H1 (cell line): ENCODE measurements around the gene APBA2. TPM values are rescaled to one million over a fixed set of nuclear protein-coding genes. Genes with fewer than 3 reads are reported as not detected.

Experiments used
- CBX5 ChIP-seq: fragments of 300-800, 300-1000 bp; sonication (generic); IDR thresholded peaks from 2 replicates; pipeline ENCODE4 v1.7.1; 2016; ENCODE audit warnings: antibody characterized with exemption, low read length, low read depth
- GABPA ChIP-seq: IDR thresholded peaks from 2 replicates; pipeline ENCODE4 v1.6.1; 2011; ENCODE audit warnings: mild to moderate bottlenecking, low read length, moderate library complexity, borderline replicate concordance; ENCODE audit not compliant: insufficient read depth
- SP4 ChIP-seq: IDR thresholded peaks from 2 replicates; pipeline ENCODE4 v1.6.1; 2012; ENCODE audit warnings: low read length, inconsistent platforms
- ZNF274 ChIP-seq: IDR thresholded peaks from 2 replicates; pipeline ENCODE4 v1.7.0; 2012; ENCODE audit warnings: low read length, borderline replicate concordance; ENCODE audit errors: extremely low read depth
- polyA plus RNA-seq, 7 experiments: library from polyadenylated mRNA; depleted of rRNA in 3 of 7; stranded (reverse) in 5 of 7; unstranded in 2 of 7; fragments of >200 nt in 5 of 7; fragments of 200-250 nt in 2 of 7; gene quantifications; 1 replicate in 5 of 7; 2 replicates in 1 of 7; 4 replicates in 1 of 7; pipeline versions ENCODE4 v1.2.1 to v1.2.3, GENCODE V29; 2011 to 2013; ENCODE audit warnings: missing spikeins in 2 of 7, mixed read lengths in 2 of 7
- total RNA-seq: library from RNA; stranded (reverse); fragmentation: NEBNext Ultra II Directional; extraction: Animal tissue kit (Norgen Biotek cat#: 25700); gene quantifications from 2 replicates; pipeline ENCODE4 v1.2.1, GENCODE V29; 2021

The APBA2 gene
- total and polyA plus RNA-seq, 2 of the 8 experiments (the other 6 are each of a cell fraction or from before 2014, with no cell fraction given): 15.5 to 19.0 TPM

DNA sequence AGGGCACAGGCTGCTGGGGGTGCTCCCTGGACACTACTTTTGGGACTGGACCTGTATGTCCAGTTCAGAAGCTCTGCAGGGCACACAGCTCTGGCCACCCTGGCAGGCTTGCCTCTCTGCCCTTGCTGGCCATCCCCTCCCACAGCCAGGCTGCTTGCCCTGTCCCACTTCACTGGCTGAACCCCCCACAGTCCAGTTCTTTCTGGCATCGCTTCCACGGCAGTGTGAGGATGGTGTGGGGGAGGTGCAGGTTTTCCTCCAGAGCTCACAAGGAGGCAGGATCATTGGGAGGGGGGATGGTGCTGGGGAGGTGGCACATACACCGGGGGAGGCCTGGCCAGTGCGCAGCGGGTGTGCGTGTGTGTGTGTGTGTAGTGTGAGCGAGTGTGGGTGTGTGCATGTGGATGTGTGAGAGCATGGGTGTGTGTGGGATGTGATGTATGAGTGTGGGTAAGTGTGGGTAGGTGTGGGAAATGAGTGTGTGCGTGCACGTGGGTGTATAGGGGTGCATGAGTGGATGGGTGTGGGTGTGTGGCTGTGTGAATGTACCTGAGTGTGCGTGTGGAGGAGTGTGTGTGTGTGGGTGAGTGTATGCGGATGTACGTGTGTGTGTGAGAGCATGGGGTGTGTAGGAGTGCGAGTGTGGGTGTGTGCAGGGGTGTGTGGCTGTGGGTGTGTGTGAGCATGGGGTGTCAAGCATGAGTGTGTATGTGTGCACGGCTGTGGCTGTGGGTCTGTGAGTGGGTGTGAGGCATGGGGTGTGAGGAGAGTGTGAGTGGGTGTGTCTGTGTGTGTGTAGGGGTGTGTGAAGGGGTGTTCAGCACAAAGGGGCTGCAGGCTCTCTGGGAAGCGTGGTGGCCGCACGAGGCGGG, 228.7 kb downstream of the APBA2 start (continued):
- no peak for TF ChIP-seq ZNF274
- TF ChIP-seq CBX5: no peak
- no peak for TF ChIP-seq SP4
- no peak for TF ChIP-seq GABPA
